ENCODE data around the gene GAS2L3. TPM values are rescaled to one million over a fixed set of nuclear protein-coding genes. Genes with fewer than 3 reads are reported as not detected.

The GAS2L3 gene
- total and polyA plus RNA-seq, 2 of the 8 experiments (the other 6 are each of a cell fraction or from before 2014, with no cell fraction given), result 2.1 to 19.3 TPM

- no peak for TF ChIP-seq CTBP2 (IDR thresholded peaks at IDR 0.05; ENCODE audit: borderline replicate concordance, insufficient read depth, insufficient read length, low read length)
- no peak for TF ChIP-seq FOSL1 (IDR thresholded peaks at IDR 0.05; ENCODE audit: insufficient read depth, low read depth, low read length)
- TF ChIP-seq EZH2 (IDR thresholded peaks at IDR 0.05; ENCODE audit: low read depth, low read length, severe bottlenecking), result no peak
Observed at GRCh38 chr12:100565987-100566545, 7.4 kb upstream of the GAS2L3 start (continued).
